H1 (cell line): Measurements from ENCODE around the gene CDH18. TPM values are rescaled to one million over a fixed set of nuclear protein-coding genes. Genes with fewer than 3 reads are reported as not detected.

Experiments
- CTCF ChIA-PET: fragments of 300-600 bp; sonication (Branson Sonifier 250); formaldehyde crosslinking; loops from one replicate; lab custom pipeline; 2021; ENCODE audit not compliant: partially characterized antibody; lab: Charles Lee
- POLR2A ChIA-PET: fragments of 300-600 bp; sonication (Branson Sonifier 250); formaldehyde crosslinking; loops from one replicate; lab custom pipeline; 2021; ENCODE audit warnings: inconsistent platforms; ENCODE audit not compliant: partially characterized antibody; lab: Charles Lee
- DNase-seq, 2 experiments: peaks; one replicate each; pipeline versions ENCODE4 v3.0.0 to v3.0.0-alpha.2; 2010 to 2022; ENCODE audit warnings: low spot score in 2 of 2, low read depth in 1 of 2, mixed read lengths in 1 of 2
- FAIRE-seq: peaks from 2 replicates; lab custom pipeline; 2011; peaks lifted over from hg19 to GRCh38; lab: Jason Lieb, UNC
- H2AFZ ChIP-seq: 2 replicates; pipeline ENCODE4 v1.8.1; 2012; ENCODE audit warnings: low read length, inconsistent platforms
- H2AK5ac ChIP-seq: 2 replicates; pipeline ENCODE4 v1.6.1; 2013; ENCODE audit warnings: low read depth, low read length
- H2BK120ac ChIP-seq: replicated peaks from 2 replicates; pipeline ENCODE3; 2013; ENCODE audit warnings: low read depth, low read length, inconsistent platforms
- H2BK12ac ChIP-seq: 2 replicates; pipeline ENCODE4 v1.6.1; 2013; ENCODE audit warnings: low read depth, low read length
- H2BK15ac ChIP-seq: 2 replicates; pipeline ENCODE4 v1.6.1; 2013; ENCODE audit warnings: low read length
- H2BK20ac ChIP-seq: 2 replicates; pipeline ENCODE4 v1.6.1; 2013; ENCODE audit warnings: low read length
- H2BK5ac ChIP-seq: 2 replicates; pipeline ENCODE4 v1.6.1; 2013; ENCODE audit warnings: low read depth, low read length
- H3K14ac ChIP-seq: 2 replicates; pipeline ENCODE4 v1.6.1; 2013; ENCODE audit warnings: inconsistent platforms; ENCODE audit not compliant: insufficient read length
- H3K18ac ChIP-seq: 2 replicates; pipeline ENCODE4 v1.6.1; 2013; ENCODE audit warnings: low read length; ENCODE audit errors: extremely low read depth
- H3K23ac ChIP-seq: 2 replicates; pipeline ENCODE4 v1.6.1; 2013; ENCODE audit warnings: inconsistent platforms; ENCODE audit not compliant: insufficient read length
- H3K23me2 ChIP-seq: 2 replicates; pipeline ENCODE4 v1.6.1; 2013; ENCODE audit warnings: low read depth, low read length
- H3K27ac ChIP-seq: 2 replicates; pipeline ENCODE4 v1.6.1; 2011; ENCODE audit warnings: low read depth, low read length, inconsistent platforms
- H3K27me3 ChIP-seq, 4 experiments: replicated peaks in 1 of 4; 1 replicate in 1 of 4; 2 replicates in 3 of 4; pipeline versions ENCODE4 v1.6.1 to v1.8.1; 2011 to 2013; ENCODE audit warnings: low read length in 3 of 4, mild to moderate bottlenecking in 3 of 4, inconsistent platforms in 2 of 4, mixed read lengths in 2 of 4, moderate library complexity in 1 of 4; ENCODE audit not compliant: control insufficient read depth in 3 of 4, insufficient read depth in 3 of 4; ENCODE audit errors: extremely low read depth in 1 of 4
- H3K36me3 ChIP-seq, 4 experiments: 2 replicates each; pipeline versions ENCODE4 v1.6.1 to v1.8.1; 2011 to 2013; ENCODE audit warnings: mild to moderate bottlenecking in 4 of 4, low read length in 3 of 4, moderate library complexity in 2 of 4, control low read depth in 1 of 4, inconsistent platforms in 1 of 4; ENCODE audit not compliant: insufficient read depth in 4 of 4, control insufficient read depth in 2 of 4
- H3K4ac ChIP-seq: replicated peaks from 2 replicates; pipeline ENCODE3; 2013; ENCODE audit warnings: low read length, low read depth, mixed read lengths, inconsistent platforms; ENCODE audit not compliant: insufficient read length
- H3K4me1 ChIP-seq, 4 experiments: replicated peaks in 1 of 4; 1 replicate in 1 of 4; 2 replicates in 3 of 4; pipeline versions ENCODE4 v1.6.1 to v1.8.1; 2011 to 2013; ENCODE audit warnings: low read length in 3 of 4, inconsistent platforms in 2 of 4, mixed read lengths in 1 of 4; ENCODE audit not compliant: insufficient read depth in 4 of 4, control insufficient read depth in 3 of 4
- H3K4me2 ChIP-seq, 2 experiments: 2 replicates each; pipeline versions ENCODE4 v1.6.1 to v1.8.1; 2011 to 2013; ENCODE audit warnings: low read depth in 2 of 2, low read length in 2 of 2, control low read depth in 1 of 2, inconsistent platforms in 1 of 2, mild to moderate bottlenecking in 1 of 2; ENCODE audit not compliant: insufficient read depth in 1 of 2
- H3K4me3 ChIP-seq, 4 experiments: fragments of 200-600, 300-600 bp in 1 of 4; sonication (generic), shearing (Covaris generic), sonication (Bioruptor Twin) in 1 of 4; 2 replicates each; pipeline versions ENCODE4 v1.5.1 to v1.8.1; 2011 to 2016; ENCODE audit warnings: low read length in 4 of 4, low read depth in 3 of 4, control low read depth in 2 of 4, inconsistent platforms in 2 of 4, mild to moderate bottlenecking in 2 of 4, mixed read lengths in 1 of 4, moderate library complexity in 1 of 4; ENCODE audit not compliant: insufficient read depth in 2 of 4; ENCODE audit errors: extremely low read depth in 1 of 4
- H3K56ac ChIP-seq: replicated peaks from 2 replicates; pipeline ENCODE3; 2013; ENCODE audit warnings: low read depth, mild to moderate bottlenecking, mixed read lengths, low read length, inconsistent platforms; ENCODE audit not compliant: insufficient read length
- H3K79me1 ChIP-seq: 2 replicates; pipeline ENCODE4 v1.6.1; 2013; ENCODE audit warnings: low read depth, low read length, control low read depth
- H3K79me2 ChIP-seq, 2 experiments: 2 replicates each; pipeline versions ENCODE4 v1.6.1 to v1.8.1; 2012 to 2013; ENCODE audit warnings: low read length in 2 of 2, mild to moderate bottlenecking in 2 of 2, inconsistent platforms in 1 of 2; ENCODE audit not compliant: insufficient read depth in 2 of 2, control insufficient read depth in 1 of 2
- H3K9ac ChIP-seq, 4 experiments: replicated peaks in 1 of 4; 1 replicate in 1 of 4; 2 replicates in 3 of 4; pipeline versions ENCODE4 v1.6.1 to v1.8.1; 2011 to 2013; ENCODE audit warnings: low read depth in 3 of 4, low read length in 3 of 4, control low read depth in 2 of 4, mild to moderate bottlenecking in 2 of 4, moderate library complexity in 2 of 4, inconsistent platforms in 1 of 4; ENCODE audit errors: extremely low read depth in 1 of 4
- H3K9me3 ChIP-seq, 2 experiments: 2 replicates each; pipeline versions ENCODE4 v1.6.1 to v1.8.1; 2012 to 2013; ENCODE audit warnings: mild to moderate bottlenecking in 2 of 2, moderate library complexity in 2 of 2, control low read depth in 1 of 2, inconsistent platforms in 1 of 2, low read depth in 1 of 2, low read length in 1 of 2, mixed read lengths in 1 of 2; ENCODE audit not compliant: insufficient read depth in 2 of 2
- H4K20me1 ChIP-seq, 2 experiments: replicated peaks in 1 of 2; 2 replicates each; pipeline versions ENCODE3 to v1.8.1; 2011 to 2013; ENCODE audit warnings: inconsistent platforms in 2 of 2, low read length in 2 of 2, mild to moderate bottlenecking in 1 of 2; ENCODE audit not compliant: insufficient read depth in 2 of 2, control insufficient read depth in 1 of 2
- H4K5ac ChIP-seq: 2 replicates; pipeline ENCODE4 v1.6.1; 2013; ENCODE audit warnings: low read length, low read depth, mixed read lengths, inconsistent platforms; ENCODE audit not compliant: insufficient read length
- H4K8ac ChIP-seq: 2 replicates; pipeline ENCODE4 v1.8.0; 2013; ENCODE audit warnings: mild to moderate bottlenecking, moderate library complexity, low read length, inconsistent platforms; ENCODE audit not compliant: insufficient read depth; ENCODE audit errors: extremely low read depth
- H4K91ac ChIP-seq: replicated peaks from 2 replicates; pipeline ENCODE3; 2013; ENCODE audit warnings: low read length, mixed read lengths, inconsistent platforms; ENCODE audit not compliant: insufficient read length
- GABPA ChIP-seq: IDR thresholded peaks from 2 replicates; pipeline ENCODE4 v1.6.1; 2011; ENCODE audit warnings: mild to moderate bottlenecking, low read length, moderate library complexity, borderline replicate concordance; ENCODE audit not compliant: insufficient read depth
- PHF8 ChIP-seq: fragments of 200-600 bp; sonication (generic); conservative IDR thresholded peaks from 2 replicates; pipeline ENCODE4 v1.7.1; 2012; ENCODE audit warnings: low read depth, mild to moderate bottlenecking, inconsistent platforms, low read length, moderate library complexity
- RAD21 ChIP-seq, 2 experiments: IDR thresholded peaks in 1 of 2; conservative IDR thresholded peaks in 1 of 2; 2 replicates each; pipeline ENCODE4 v1.6.1; 2011; ENCODE audit warnings: low read depth in 2 of 2, low read length in 2 of 2, improper control_type of control experiment in 1 of 2, inconsistent platforms in 1 of 2, mild to moderate bottlenecking in 1 of 2, moderate library complexity in 1 of 2
- RXRA ChIP-seq: IDR thresholded peaks from 2 replicates; pipeline ENCODE4 v1.6.1; 2011; ENCODE audit warnings: low read depth, mild to moderate bottlenecking, low read length, moderate library complexity; ENCODE audit not compliant: insufficient read depth
- SIN3A ChIP-seq, 2 experiments: IDR thresholded peaks in 1 of 2; conservative IDR thresholded peaks in 1 of 2; 2 replicates each; pipeline ENCODE4 v1.6.1; 2011 to 2012; ENCODE audit warnings: low read length in 2 of 2, improper control_type of control experiment in 1 of 2, low read depth in 1 of 2, mild to moderate bottlenecking in 1 of 2
- WGBS, 2 experiments: shearing (Covaris generic) in 1 of 2; methylation state at CpG; one replicate each; pipeline versions ENCODE4 v1.1.6 to v1.1.7; 2013 to 2015; ENCODE audit warnings: low lambda C conversion rate in 2 of 2, mixed read lengths in 2 of 2, inconsistent platforms in 1 of 2, low coverage in 1 of 2, missing lambda C conversion rate in 1 of 2; ENCODE audit not compliant: insufficient replicate concordance in 2 of 2, insufficient coverage in 1 of 2, insufficient read length in 1 of 2; ENCODE audit errors: extremely low coverage in 1 of 2, missing lambda C conversion rate in 1 of 2; 5-methylcytosine and 5-hydroxymethylcytosine counted together
- polyA plus RNA-seq, 7 experiments: library from polyadenylated mRNA; depleted of rRNA in 3 of 7; stranded (reverse) in 5 of 7; unstranded in 2 of 7; fragments of >200 nt in 5 of 7; fragments of 200-250 nt in 2 of 7; gene quantifications; 1 replicate in 5 of 7; 2 replicates in 1 of 7; 4 replicates in 1 of 7; pipeline versions ENCODE4 v1.2.1 to v1.2.3, GENCODE V29; 2011 to 2013; ENCODE audit warnings: missing spikeins in 2 of 7, mixed read lengths in 2 of 7
- total RNA-seq: library from RNA; stranded (reverse); fragmentation: NEBNext Ultra II Directional; extraction: Animal tissue kit (Norgen Biotek cat#: 25700); gene quantifications from 2 replicates; pipeline ENCODE4 v1.2.1, GENCODE V29; 2021
- TF ChIP-seq, protein P1 (sequence below): IDR thresholded peaks from 2 replicates; pipeline ENCODE4 v1.6.1; 2012; ENCODE audit warnings: inconsistent platforms

CDH18 gene
- total and polyA plus RNA-seq, 2 of the 8 experiments (the other 6 are each of a cell fraction or from before 2014, with no cell fraction given), result 0.30 to 0.32 TPM

- FAIRE-seq (no peak), DNase-seq (no peak)
- H2AFZ ChIP-seq, result no peak overlapping the region
- H2AK5ac ChIP-seq, result no peak overlapping the region
- H2BK15ac ChIP-seq, result no peak overlapping the region
- H4K91ac ChIP-seq, result no peak overlapping the region
- POLR2A ChIA-PET, result no interaction called here
- H3K4ac ChIP-seq, result no peak overlapping the region
- no peaks in the 10 kb centered on the region for H4K20me1 ChIP-seq
- no peak overlapping the region for H4K8ac ChIP-seq
- H3K27me3 ChIP-seq, result no peaks in the 10 kb centered on the region
- no peak overlapping the region for H3K27ac ChIP-seq
- no peak overlapping the region for H3K18ac ChIP-seq
- H3K79me2 ChIP-seq, result no peaks in the 10 kb centered on the region
- no peak overlapping the region for H2BK120ac ChIP-seq
- H3K4me1 ChIP-seq, result no peaks in the 10 kb centered on the region
- peaks cover 0 to 3% of the 10 kb centered on the region in 2 experiments; a peak in 1 of 4 replicates for H3K9me3 ChIP-seq
- H3K56ac ChIP-seq, result no peak overlapping the region
- no peak overlapping the region for H4K5ac ChIP-seq
- H3K23ac ChIP-seq, result no peak overlapping the region
- H3K79me1 ChIP-seq, result no peaks in the 10 kb centered on the region
- H3K4me2 ChIP-seq, result no peak overlapping the region
- H2BK20ac ChIP-seq, result no peak overlapping the region
- H2BK12ac ChIP-seq, result no peak overlapping the region
- no peak overlapping the region for H2BK5ac ChIP-seq
- no peak overlapping the region for H3K14ac ChIP-seq
- WGBS, 2 experiments, result 94% methylated on average over 1 of the region's 1 CpG; no CpG with 5 or more reads in 1 of the 2 experiments
- H3K23me2 ChIP-seq, result no peaks in the 10 kb centered on the region
- CTCF ChIA-PET, result no interaction called here
- H3K4me3 ChIP-seq, result no peak overlapping the region
- H3K36me3 ChIP-seq, result no peaks in the 10 kb centered on the region
- TF ChIP-seq PHF8 (no peak), RAD21 (IDR thresholded peaks at IDR 0.05 in 1 of 2, conservative IDR thresholded peaks at IDR 0.05 in 1 of 2; ENCODE audit: low read depth in 2 of 2, low read length in 2 of 2) (no peak), RXRA (no peak), SIN3A (conservative IDR thresholded peaks at IDR 0.05 in 1 of 2, IDR thresholded peaks at IDR 0.05 in 1 of 2; ENCODE audit: low read depth in 1 of 2, low read length in 2 of 2) (no peak), GABPA (no peak)
- TF ChIP-seq, protein P1, sequence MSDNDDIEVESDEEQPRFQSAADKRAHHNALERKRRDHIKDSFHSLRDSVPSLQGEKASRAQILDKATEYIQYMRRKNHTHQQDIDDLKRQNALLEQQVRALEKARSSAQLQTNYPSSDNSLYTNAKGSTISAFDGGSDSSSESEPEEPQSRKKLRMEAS, result no peak
- no peak overlapping the region for H3K9ac ChIP-seq
Observed at GRCh38 chr5:19713740-19714139, 274.3 kb downstream of the CDH18 start.
